MG63 (cell line): Measurements from ENCODE around the gene NPHP1. TPM values are rescaled to one million over a fixed set of nuclear protein-coding genes. Genes with fewer than 3 reads are reported as not detected.
"Not testable (repeated sequence)": the region's sequence is repeated elsewhere in the genome, so short reads cannot be mapped to it uniquely, and the experiment has no call there.

Experiments
- DNase-seq: peaks from one replicate; pipeline ENCODE4 v3.0.0-alpha.2; 2020
- H3K27me3 ChIP-seq: fragments of 250-450 bp; sonication (Bioruptor Pico); 2 replicates; pipeline ENCODE4 v1.5.1; 2020; ENCODE audit warnings: mild to moderate bottlenecking, moderate library complexity
- H3K36me3 ChIP-seq: fragments of 250-450 bp; sonication (Bioruptor Pico); 2 replicates; pipeline ENCODE4 v1.5.1; 2020; ENCODE audit warnings: mild to moderate bottlenecking, moderate library complexity
- H3K4me3 ChIP-seq: fragments of 250-450 bp; sonication (Bioruptor Pico); 2 replicates; pipeline ENCODE4 v1.5.1; 2020; ENCODE audit warnings: mild to moderate bottlenecking, moderate library complexity
- H3K9me3 ChIP-seq: fragments of 250-450 bp; sonication (Bioruptor Pico); 2 replicates; pipeline ENCODE4 v1.5.1; 2020; ENCODE audit warnings: mild to moderate bottlenecking, moderate library complexity
- total RNA-seq: library from RNA; depleted of rRNA; stranded (reverse); fragments of >200 nt; shearing (Covaris generic); gene quantifications from 2 replicates; pipeline ENCODE4 v1.2.3, GENCODE V29; 2014; ENCODE audit warnings: low replicate concordance

Gene NPHP1
- total RNA-seq, 1 experiment from 2014 or later, result 2.5 TPM

GRCh38 chr2:110213522-110213921 is 8.7 kb upstream of the NPHP1 start:
- not testable (repeated sequence) for H3K9me3 ChIP-seq, DNase-seq, H3K27me3 ChIP-seq, H3K4me3 ChIP-seq
- H3K36me3 ChIP-seq, result peaks cover 15% of the 10 kb centered on the region

- Histone ChIP-seq H3K9me3 (peaks cover 7% of the 10 kb centered on the region; the same call in 1 of the 2 replicates), H3K4me3 (peak within 1 kb of the TSS; percentile 92), H3K27me3 (no peaks in the 10 kb centered on the region; the same call in none of the 2 replicates), H3K36me3 (peaks cover 15% of the 10 kb centered on the region)
- peak; percentile 76 for DNase-seq
These were observed 7.4 kb upstream of the NPHP1 start, which contains the start of gene MTLN for GRCh38 chr2:110211938-110212858. MTLN (minus strand) TSS chr2:110212547; CDS start chr2:110212525, 22 bp downstream.

- Histone ChIP-seq H3K27me3 (no peaks in the 10 kb centered on the region), H3K36me3 (peaks cover 12% of the 10 kb centered on the region), H3K4me3 (peak overlapping the region; percentile 70; the same call in 1 of the 2 replicates), H3K9me3 (no peaks in the 10 kb centered on the region)
- DNase-seq, result peak; percentile 11
These were observed 1.0 kb upstream of the NPHP1 start for GRCh38 chr2:110205660-110206455.

GRCh38 chr2:110198016-110198415 is 6.8 kb downstream of the NPHP1 start:
- Histone ChIP-seq H3K36me3 (no peaks in the 10 kb centered on the region), H3K27me3 (no peaks in the 10 kb centered on the region), H3K9me3 (no peaks in the 10 kb centered on the region), H3K4me3 (no peak overlapping the region)
- no peak for DNase-seq

GRCh38 chr2:110197452-110197851 is 7.4 kb downstream of the NPHP1 start:
- DNase-seq, result no peak

DNA sequence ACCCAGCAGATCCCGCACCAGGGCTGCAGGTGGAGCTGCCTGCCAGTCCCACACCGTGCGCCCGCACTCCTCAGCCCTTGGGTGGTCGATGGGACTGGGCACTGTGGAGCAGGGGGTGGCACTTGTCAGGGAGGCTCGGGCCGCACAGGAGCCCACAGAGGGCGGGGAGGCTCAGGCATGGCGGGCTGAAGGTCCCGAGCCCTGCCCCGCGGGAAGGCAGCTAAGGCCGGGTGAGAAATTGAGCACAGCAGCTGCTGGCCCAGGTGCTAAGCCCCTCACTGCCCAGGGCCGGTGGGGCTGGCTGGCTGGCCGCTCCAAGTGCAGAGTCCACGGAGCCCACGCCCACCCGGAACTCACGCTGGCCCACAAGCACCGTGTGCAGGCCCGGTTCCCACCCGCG is 14.6 kb downstream of the NPHP1 start:
- DNase-seq, H3K27me3 ChIP-seq, H3K9me3 ChIP-seq, H3K36me3 ChIP-seq, H3K4me3 ChIP-seq: not testable (repeated sequence)

More at GRCh38 chr2:110197452-110197851, 7.4 kb downstream of the NPHP1 start:
- Histone ChIP-seq H3K4me3 (no peak overlapping the region), H3K36me3 (no peaks in the 10 kb centered on the region), H3K9me3 (no peaks in the 10 kb centered on the region), H3K27me3 (no peaks in the 10 kb centered on the region)

GRCh38 chr2:110182449-110182848 is 22.4 kb downstream of the NPHP1 start:
- H3K27me3 ChIP-seq, result no peaks in the 10 kb centered on the region

GRCh38 chr2:110180036-110180435 is 24.8 kb downstream of the NPHP1 start:
- no peak for DNase-seq
- no peaks in the 10 kb centered on the region for H3K27me3 ChIP-seq
- no peak overlapping the region for H3K4me3 ChIP-seq
- peaks cover 22% of the 10 kb centered on the region for H3K9me3 ChIP-seq
- H3K36me3 ChIP-seq, result no peaks in the 10 kb centered on the region

More at GRCh38 chr2:110182449-110182848, 22.4 kb downstream of the NPHP1 start:
- Histone ChIP-seq H3K4me3 (no peak overlapping the region), H3K9me3 (peaks cover 24% of the 10 kb centered on the region), H3K36me3 (no peaks in the 10 kb centered on the region)
- DNase-seq, result no peak

DNA sequence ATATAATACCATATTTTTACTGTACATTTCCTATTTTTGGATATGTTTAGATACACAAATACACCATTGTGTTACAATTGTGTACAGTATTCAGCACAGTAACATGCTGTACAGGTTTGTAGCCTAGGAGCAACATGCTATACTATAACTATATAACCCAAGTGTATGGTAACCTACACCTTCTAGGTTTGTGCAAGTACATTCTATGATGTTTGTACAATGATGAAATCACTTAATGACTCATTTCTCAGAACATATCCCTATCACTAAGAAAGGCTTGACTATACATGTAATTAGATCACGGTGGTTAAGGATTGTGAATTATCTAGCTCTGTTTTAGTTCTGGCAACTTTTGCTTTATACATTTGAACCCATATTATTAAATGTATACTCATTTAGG is 31.3 kb downstream of the NPHP1 start:
- no peaks in the 10 kb centered on the region for H3K36me3 ChIP-seq
- DNase-seq, result no peak
- H3K9me3 ChIP-seq, result no peaks in the 10 kb centered on the region
- H3K27me3 ChIP-seq, result no peaks in the 10 kb centered on the region
- no peak overlapping the region for H3K4me3 ChIP-seq

DNA sequence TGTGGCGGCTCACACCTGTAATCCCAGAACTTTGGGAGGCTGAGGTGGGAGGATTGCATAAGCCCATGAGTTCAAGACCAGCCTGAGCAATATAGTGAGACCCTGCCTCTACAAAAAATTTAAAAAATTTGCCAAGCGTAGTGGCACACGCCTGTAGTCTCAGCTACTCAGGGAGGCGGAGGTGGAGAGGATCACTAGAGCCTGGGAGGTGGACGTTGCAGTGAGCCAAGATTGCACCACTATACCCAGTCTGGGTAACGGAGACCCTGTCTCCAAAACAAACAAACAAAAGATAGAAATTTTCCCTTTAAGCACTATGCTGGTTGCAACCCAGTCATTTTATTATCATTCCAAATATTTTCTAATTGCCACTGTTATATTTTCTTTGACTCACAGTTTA is 32.3 kb downstream of the NPHP1 start:
- H3K4me3 ChIP-seq, result no peak overlapping the region
- H3K9me3 ChIP-seq, result no peaks in the 10 kb centered on the region
- no peaks in the 10 kb centered on the region for H3K27me3 ChIP-seq
- H3K36me3 ChIP-seq, result no peaks in the 10 kb centered on the region
- no peak for DNase-seq

- Histone ChIP-seq H3K27me3 (no peaks in the 10 kb centered on the region), H3K4me3 (no peak overlapping the region), H3K9me3 (no peaks in the 10 kb centered on the region), H3K36me3 (no peaks in the 10 kb centered on the region)
- DNase-seq, result no peak
These were observed 34.7 kb downstream of the NPHP1 start for GRCh38 chr2:110170102-110170501.

GRCh38 chr2:110167326-110168000 is 37.4 kb downstream of the NPHP1 start:
- H3K36me3 ChIP-seq, result no peaks in the 10 kb centered on the region
- no peaks in the 10 kb centered on the region for H3K27me3 ChIP-seq
- no peak for DNase-seq
- no peak overlapping the region for H3K4me3 ChIP-seq
- H3K9me3 ChIP-seq, result no peaks in the 10 kb centered on the region

DNA sequence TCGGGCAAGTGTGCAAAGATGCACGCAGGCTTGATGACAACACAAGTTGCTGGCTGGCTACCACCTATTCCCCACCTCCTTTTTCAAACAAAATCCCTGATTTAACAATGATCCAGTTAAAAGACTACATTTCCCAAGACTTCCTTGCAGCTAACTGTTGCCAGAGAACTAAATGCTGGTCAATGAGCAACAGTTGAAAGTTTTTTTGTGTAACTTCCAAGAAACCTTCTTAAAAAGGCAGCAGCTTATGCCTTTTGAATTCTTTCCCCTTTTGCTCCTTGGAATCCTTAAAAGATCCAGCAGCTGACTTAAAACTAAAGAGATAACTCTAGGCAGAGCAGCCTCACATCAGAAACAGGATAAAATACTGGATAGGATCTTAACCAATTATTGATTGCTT is 38.5 kb downstream of the NPHP1 start:
- H3K9me3 ChIP-seq, result no peaks in the 10 kb centered on the region
- no peak overlapping the region for H3K4me3 ChIP-seq
- H3K36me3 ChIP-seq, result no peaks in the 10 kb centered on the region
- no peaks in the 10 kb centered on the region for H3K27me3 ChIP-seq
- DNase-seq, result no peak

- H3K4me3 ChIP-seq, result no peak overlapping the region
- no peaks in the 10 kb centered on the region for H3K27me3 ChIP-seq
- no peaks in the 10 kb centered on the region for H3K36me3 ChIP-seq
- DNase-seq, result no peak
- peaks cover 15% of the 10 kb centered on the region for H3K9me3 ChIP-seq
These were observed 47.5 kb downstream of the NPHP1 start for GRCh38 chr2:110157153-110157793.

DNA sequence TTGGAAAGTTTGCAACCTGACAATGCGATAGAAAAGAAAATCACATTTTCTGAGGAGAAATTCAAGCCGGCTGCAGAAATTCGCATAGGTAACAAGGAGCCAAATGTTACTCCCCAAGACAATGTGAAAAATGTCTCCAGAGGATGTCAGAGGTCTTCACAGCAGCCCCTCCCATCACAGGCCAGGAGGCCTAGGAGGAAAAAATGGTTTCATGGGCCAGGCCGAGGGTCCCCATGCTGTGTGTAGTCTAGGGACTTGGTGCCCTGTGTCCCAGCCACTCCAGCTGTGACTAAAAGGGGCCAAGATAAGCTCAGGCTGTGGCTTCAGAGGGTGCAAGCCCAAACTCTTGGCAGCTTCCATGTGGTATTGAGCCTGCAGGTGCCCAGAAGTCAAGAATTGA is 50.0 kb downstream of the NPHP1 start:
- not testable (repeated sequence) for H3K27me3 ChIP-seq, H3K36me3 ChIP-seq, H3K4me3 ChIP-seq, DNase-seq
- H3K9me3 ChIP-seq, result peaks cover 15% of the 10 kb centered on the region

DNA sequence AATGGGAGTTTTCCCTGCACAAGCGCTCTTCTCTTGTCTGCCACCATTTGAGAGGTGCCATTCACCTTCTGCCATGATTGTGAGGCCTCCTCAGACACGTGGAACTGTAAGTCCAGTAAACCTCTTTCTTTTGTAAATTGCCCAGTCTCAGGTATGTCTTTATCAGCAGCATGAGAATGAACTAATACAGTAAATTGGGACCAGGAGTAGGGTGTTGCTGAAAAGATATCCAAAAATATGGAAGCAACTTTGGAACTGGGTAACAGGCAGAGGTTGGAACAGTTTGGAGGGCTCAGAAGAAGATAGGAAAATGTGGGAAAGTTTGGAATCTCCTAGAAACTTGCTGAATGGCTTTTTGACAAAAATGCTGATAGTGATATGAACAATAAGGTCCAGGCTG is 50.6 kb downstream of the NPHP1 start:
- not testable (repeated sequence) for H3K36me3 ChIP-seq, DNase-seq, H3K4me3 ChIP-seq, H3K27me3 ChIP-seq
- peaks cover 15% of the 10 kb centered on the region for H3K9me3 ChIP-seq
